B cell (primary cell): ENCODE measurements around the gene DOK5. TPM values are rescaled to one million over a fixed set of nuclear protein-coding genes. Genes with fewer than 3 reads are reported as not detected.

Experiments used
- ATAC-seq: fragments of 200-7000 bp; cut with Tn5 transposase; one replicate; pipeline ENCODE4 v1.10.0; 2021; ENCODE audit warnings: low read depth, mild to moderate bottlenecking, moderate number of reproducible peaks, moderate library complexity
- CTCF ChIA-PET: fragments of 350-600 bp; sonication (Branson Sonifier 250); formaldehyde crosslinking; loops from one replicate; lab custom pipeline; 2021; ENCODE audit warnings: antibody characterized with exemption, inconsistent platforms; lab: Charles Lee
- POLR2A ChIA-PET: fragments of 350-600 bp; sonication (Branson Sonifier 250); formaldehyde crosslinking; loops from one replicate; lab custom pipeline; 2021; ENCODE audit warnings: antibody characterized with exemption; lab: Charles Lee
- DNase-seq: peaks from one replicate; pipeline ENCODE4 v3.0.0; 2013
- H2AFZ ChIP-seq: 2 replicates; pipeline ENCODE4 v1.6.1; 2012; ENCODE audit warnings: mild to moderate bottlenecking, low read depth, low read length; ENCODE audit not compliant: insufficient read depth, poor library complexity, severe bottlenecking
- H3K27ac ChIP-seq, 2 donors: 1 replicate in 1 of 2; 2 replicates in 1 of 2; pipeline ENCODE4 v1.5.1; 2012 to 2013; ENCODE audit warnings: low read length in 2 of 2, mild to moderate bottlenecking in 2 of 2, moderate library complexity in 1 of 2
- H3K27me3 ChIP-seq, 4 experiments: fragments of 200-600 bp in 1 of 4; sonication (generic) in 1 of 4; replicated peaks in 1 of 4; 1 replicate in 2 of 4; 2 replicates in 2 of 4; pipeline versions ENCODE4 v1.6.1 to v1.7.0; 2013 to 2016; ENCODE audit warnings: low read length in 3 of 4, mild to moderate bottlenecking in 2 of 4, mixed read lengths in 1 of 4, moderate library complexity in 1 of 4; ENCODE audit not compliant: insufficient read depth in 4 of 4, control insufficient read depth in 3 of 4; ENCODE audit errors: control extremely low read depth in 1 of 4
- H3K36me3 ChIP-seq, 2 experiments: replicated peaks in 1 of 2; 1 replicate in 1 of 2; 2 replicates in 1 of 2; pipeline versions ENCODE4 v1.6.1 to v1.7.1; 2013; ENCODE audit warnings: low read length in 1 of 2; ENCODE audit not compliant: insufficient read depth in 2 of 2, control insufficient read depth in 1 of 2; ENCODE audit errors: control extremely low read depth in 1 of 2, extremely low read depth in 1 of 2
- H3K4me1 ChIP-seq, 2 donors: fragments of 200-600 bp in 1 of 2; sonication (generic) in 1 of 2; 1 replicate in 1 of 2; 2 replicates in 1 of 2; pipeline versions ENCODE4 v1.5.1 to v1.6.1; 2013 to 2017; ENCODE audit warnings: low read length in 2 of 2; ENCODE audit not compliant: control insufficient read depth in 2 of 2, insufficient read depth in 2 of 2
- H3K4me2 ChIP-seq: replicated peaks from 2 replicates; pipeline ENCODE3; 2012; ENCODE audit warnings: mild to moderate bottlenecking, low read depth, low read length; ENCODE audit not compliant: poor library complexity, severe bottlenecking
- H3K4me3 ChIP-seq, 5 experiments: fragments of 200-600 bp in 1 of 5; sonication (generic) in 1 of 5; 1 replicate in 3 of 5; 2 replicates in 2 of 5; pipeline versions ENCODE4 v1.5.1 to v1.7.0; 2011 to 2016; ENCODE audit warnings: low read length in 4 of 5, mild to moderate bottlenecking in 4 of 5, low read depth in 2 of 5, control low read depth in 1 of 5, moderate library complexity in 1 of 5; ENCODE audit not compliant: insufficient read depth in 1 of 5; ENCODE audit errors: control extremely low read depth in 1 of 5, extremely low read depth in 1 of 5
- H3K79me2 ChIP-seq: fragments of 200-600 bp; sonication (generic); one replicate; pipeline ENCODE4 v1.6.0; 2016; ENCODE audit warnings: low read length; ENCODE audit not compliant: control insufficient read depth, insufficient read depth
- H3K9ac ChIP-seq: fragments of 200-600 bp; sonication (generic); 2 replicates; pipeline ENCODE4 v1.6.1; 2017; ENCODE audit warnings: mild to moderate bottlenecking, low read length, moderate library complexity
- H3K9me3 ChIP-seq, 3 donors: one replicate each; pipeline versions ENCODE4 v1.6.1 to v1.7.1; 2013; ENCODE audit warnings: low read length in 2 of 3; ENCODE audit not compliant: control insufficient read depth in 2 of 3, insufficient read depth in 1 of 3; ENCODE audit errors: control extremely low read depth in 1 of 3
- H4K20me1 ChIP-seq: 2 replicates; pipeline ENCODE4 v1.6.0; 2012; ENCODE audit warnings: mild to moderate bottlenecking, low read length; ENCODE audit not compliant: insufficient read depth, control insufficient read depth, poor library complexity, severe bottlenecking
- H3K27ac Mint-ChIP-seq: one replicate; pipeline ENCODE4 v1.8.0; 2021; ENCODE audit warnings: mixed read lengths
- H3K27me3 Mint-ChIP-seq: one replicate; pipeline ENCODE4 v1.8.0; 2021; ENCODE audit warnings: mixed read lengths
- H3K4me1 Mint-ChIP-seq: one replicate; pipeline ENCODE4 v1.8.0; 2021; ENCODE audit warnings: mixed read lengths
- H3K4me3 Mint-ChIP-seq: one replicate; pipeline ENCODE4 v1.8.0; 2021; ENCODE audit warnings: mixed read lengths
- H3K9me3 Mint-ChIP-seq: one replicate; pipeline ENCODE4 v1.8.0; 2022; ENCODE audit warnings: mixed read lengths; ENCODE audit not compliant: insufficient read depth
- CTCF ChIP-seq: fragments of 200-600 bp; IDR thresholded peaks from one replicate; pipeline ENCODE4 v1.8.0; 2022; ENCODE audit warnings: antibody characterized with exemption, mild to moderate bottlenecking
- EZH2 ChIP-seq: IDR thresholded peaks from 2 replicates; pipeline ENCODE4 v1.6.1; 2012; ENCODE audit warnings: borderline replicate concordance, low read depth, mild to moderate bottlenecking, moderate library complexity, low read length; ENCODE audit not compliant: insufficient read depth, poor library complexity, severe bottlenecking
- WGBS: methylation state at CpG from one replicate; pipeline ENCODE4 v1.1.5; 2013; ENCODE audit warnings: missing lambda C conversion rate; ENCODE audit not compliant: insufficient coverage; 5-methylcytosine and 5-hydroxymethylcytosine counted together
- intact Hi-C: fragments of 100-400 bp; cut with micrococcal nuclease; formaldehyde crosslinking; loops from one replicate; pipeline ENCODE4 v1.10.0; 2022
- polyA plus RNA-seq: library from polyadenylated mRNA; depleted of rRNA; stranded (reverse); fragments of >200 nt; gene quantifications from 2 replicates; pipeline ENCODE4 v1.2.3, GENCODE V29; 2012
- total RNA-seq, 2 donors: library from RNA; stranded (reverse); fragments of 120-200 nt in 1 of 2; gene quantifications; 1 replicate in 1 of 2; 2 replicates in 1 of 2; pipeline versions ENCODE4 v1.2.3 to v1.2.4, GENCODE V29; 2013 to 2022

The DOK5 gene
- total and polyA plus RNA-seq, 2 donors (not counting 1 experiment from before 2014, with no cell fraction given) = not detected

DNA sequence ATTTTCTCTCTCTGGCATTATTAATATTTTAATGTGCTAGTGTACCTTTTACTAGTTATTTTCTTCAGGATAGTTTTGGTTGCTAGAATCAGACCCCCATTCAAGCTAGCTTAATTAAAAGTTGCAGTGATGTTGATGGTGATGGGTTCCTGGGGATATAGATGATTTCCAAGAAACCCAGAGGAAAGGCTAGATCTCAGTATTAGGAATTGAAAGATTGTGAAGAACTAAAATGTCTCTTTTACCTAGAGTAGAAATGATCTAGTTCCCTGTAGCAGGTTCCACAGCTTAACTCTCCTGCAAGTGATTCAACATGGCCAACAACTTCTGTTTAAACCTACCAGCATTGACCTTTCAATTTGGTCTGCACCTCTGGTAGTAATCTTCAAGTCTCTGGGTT, 78.6 kb downstream of the DOK5 start:
- POLR2A ChIA-PET = no interaction called here
- Mint-ChIP-seq H3K4me3 (no peak overlapping the region), H3K9me3 (no peaks in the 10 kb centered on the region), H3K4me1 (no peaks in the 10 kb centered on the region), H3K27me3 (no peaks in the 10 kb centered on the region), H3K27ac (no peak overlapping the region)
- no peaks in the 10 kb centered on the region for H3K36me3 ChIP-seq
- intact Hi-C loops = no loop called here
- no peak overlapping the region for H2AFZ ChIP-seq
- no peak overlapping the region for H3K9ac ChIP-seq
- ATAC-seq = no peak
- no peaks in the 10 kb centered on the region for H3K4me1 ChIP-seq
- no peaks in the 10 kb centered on the region for H3K9me3 ChIP-seq
- TF ChIP-seq EZH2 = no peak
- no peak for TF ChIP-seq CTCF
- H3K27me3 ChIP-seq = no peaks in the 10 kb centered on the region
- CTCF ChIA-PET = no interaction called here
- no peaks in the 10 kb centered on the region for H4K20me1 ChIP-seq
- no peak overlapping the region for H3K27ac ChIP-seq
- no peaks in the 10 kb centered on the region for H3K79me2 ChIP-seq
- no peak overlapping the region for H3K4me2 ChIP-seq
- H3K4me3 ChIP-seq = no peak overlapping the region
- DNase-seq = no peak

GRCh38 chr20:54555150-54555549, 79.8 kb downstream of the DOK5 start:
- ATAC-seq = no peak
- H3K27ac Mint-ChIP-seq = no peak overlapping the region

More at GRCh38 chr20:54555150-54555549, 79.8 kb downstream of the DOK5 start:
- Histone ChIP-seq H3K4me3 (no peak overlapping the region), H3K27me3 (no peaks in the 10 kb centered on the region), H3K36me3 (no peaks in the 10 kb centered on the region), H4K20me1 (no peaks in the 10 kb centered on the region), H3K4me2 (no peak overlapping the region), H2AFZ (no peak overlapping the region), H3K27ac (no peak overlapping the region), H3K4me1 (no peaks in the 10 kb centered on the region), H3K9ac (no peak overlapping the region), H3K79me2 (no peaks in the 10 kb centered on the region), H3K9me3 (no peaks in the 10 kb centered on the region)
- Mint-ChIP-seq H3K4me1 (no peaks in the 10 kb centered on the region), H3K27me3 (no peaks in the 10 kb centered on the region), H3K9me3 (no peaks in the 10 kb centered on the region), H3K4me3 (no peak overlapping the region)
- intact Hi-C loops = no loop called here
- 50% methylated on average over 1 of the region's 3 CpGs for WGBS
- TF ChIP-seq CTCF = no peak
- no peak for TF ChIP-seq EZH2
- POLR2A ChIA-PET = no interaction called here
- DNase-seq = no peak
- CTCF ChIA-PET = no interaction called here
